SK-N-SH (cell line): ENCODE data around the gene MYH3. TPM values are rescaled to one million over a fixed set of nuclear protein-coding genes. Genes with fewer than 3 reads are reported as not detected.

Source experiments
- CTCF ChIA-PET: fragments of 300-600, 350-600 bp; formaldehyde crosslinking; extraction: SDS; loops from one replicate; lab custom pipeline; 2021; lab: Yijun Ruan, JAX
- POLR2A ChIA-PET: fragments of 350-600 bp; sonication (Branson Sonifier 250); formaldehyde crosslinking; extraction: SDS; loops from one replicate; lab custom pipeline; 2020; ENCODE audit warnings: antibody characterized with exemption, inconsistent platforms; lab: Yijun Ruan, JAX
- DNase-seq: peaks from one replicate; pipeline ENCODE4 v3.0.0; 2012
- H2AFZ ChIP-seq: fragments of 200-600 bp; sonication (generic); 2 replicates; pipeline ENCODE4 v1.8.1; 2016; ENCODE audit warnings: antibody characterized with exemption, mild to moderate bottlenecking, low read depth
- H3F3A ChIP-seq: fragments of 200-600 bp; sonication (generic); replicated peaks from 2 replicates; pipeline ENCODE3; 2016; ENCODE audit warnings: antibody characterized with exemption, mild to moderate bottlenecking; ENCODE audit not compliant: insufficient read depth
- H3K27ac ChIP-seq, 2 experiments: fragments of 200-500 bp in 1 of 2; fragments of 200-600 bp in 1 of 2; sonication (Bioruptor generic) in 1 of 2; sonication (generic), shearing (Covaris generic) in 1 of 2; 2 replicates each; pipeline versions ENCODE4 v1.5.1 to v1.6.1; 2014 to 2016; ENCODE audit warnings: low read depth in 2 of 2, inconsistent platforms in 1 of 2, low read length in 1 of 2, mild to moderate bottlenecking in 1 of 2, mixed read lengths in 1 of 2
- H3K27me3 ChIP-seq: fragments of 200-600 bp; sonication (generic), shearing (Covaris generic); 2 replicates; pipeline ENCODE4 v1.6.1; 2016; ENCODE audit warnings: mixed run types; ENCODE audit not compliant: insufficient read depth
- H3K36me3 ChIP-seq, 2 experiments: fragments of 200-500 bp in 1 of 2; fragments of 200-600 bp in 1 of 2; sonication (Bioruptor generic) in 1 of 2; sonication (generic) in 1 of 2; replicated peaks in 1 of 2; 2 replicates each; pipeline versions ENCODE3 to v1.5.1; 2014 to 2016; ENCODE audit warnings: low read length in 1 of 2, mild to moderate bottlenecking in 1 of 2; ENCODE audit not compliant: insufficient read depth in 2 of 2, control insufficient read depth in 1 of 2
- H3K4me1 ChIP-seq, 2 experiments: fragments of 200-500 bp in 1 of 2; fragments of 200-600 bp in 1 of 2; sonication (Bioruptor generic) in 1 of 2; sonication (generic), shearing (Covaris generic) in 1 of 2; 2 replicates each; pipeline versions ENCODE4 v1.5.1 to v1.6.1; 2014 to 2016; ENCODE audit warnings: low read depth in 1 of 2, low read length in 1 of 2, mixed run types in 1 of 2; ENCODE audit not compliant: insufficient read depth in 2 of 2, control insufficient read depth in 1 of 2
- H3K4me2 ChIP-seq: fragments of 200-600 bp; sonication (generic), shearing (Covaris generic); 2 replicates; pipeline ENCODE4 v1.6.1; 2017; ENCODE audit warnings: mixed run types
- H3K4me3 ChIP-seq, 2 experiments: fragments of 200-500 bp in 1 of 2; fragments of 200-600 bp in 1 of 2; sonication (Bioruptor generic) in 1 of 2; sonication (generic), shearing (Covaris generic) in 1 of 2; 2 replicates each; pipeline versions ENCODE4 v1.5.1 to v1.8.1; 2014 to 2016; ENCODE audit warnings: low read depth in 2 of 2, inconsistent platforms in 1 of 2, low read length in 1 of 2, mild to moderate bottlenecking in 1 of 2, mixed read lengths in 1 of 2, moderate library complexity in 1 of 2
- H3K79me2 ChIP-seq: fragments of 200-600 bp; sonication (generic); 2 replicates; pipeline ENCODE4 v1.8.1; 2017; ENCODE audit warnings: mild to moderate bottlenecking; ENCODE audit not compliant: insufficient read depth
- H3K9ac ChIP-seq: fragments of 200-600 bp; sonication (generic); 2 replicates; pipeline ENCODE4 v1.6.1; 2017; ENCODE audit warnings: mixed run types
- H3K9me2 ChIP-seq: fragments of 200-600 bp; sonication (generic); 2 replicates; pipeline ENCODE4 v1.6.1; 2017; ENCODE audit warnings: mixed run types
- H3K9me3 ChIP-seq: fragments of 200-600 bp; sonication (generic); 2 replicates; pipeline ENCODE4 v1.6.1; 2017; ENCODE audit warnings: mixed run types, mild to moderate bottlenecking, moderate library complexity
- H4K20me1 ChIP-seq: fragments of 200-600 bp; sonication (generic); 2 replicates; pipeline ENCODE4 v1.6.1; 2017; ENCODE audit warnings: mild to moderate bottlenecking, mixed run types; ENCODE audit not compliant: insufficient read depth
- ELF1 ChIP-seq: IDR thresholded peaks from 2 replicates; pipeline ENCODE4 v1.4.0; 2012
- EP300 ChIP-seq, 2 experiments: IDR thresholded peaks; 2 replicates each; pipeline versions ENCODE4 v1.4.0 to v1.6.1; 2012; ENCODE audit warnings: borderline replicate concordance in 1 of 2, low read depth in 1 of 2, low read length in 1 of 2
- EZH2phosphoT487 ChIP-seq: fragments of 200-600 bp; sonication (generic); IDR thresholded peaks from 2 replicates; pipeline ENCODE4 v1.6.1; 2017; ENCODE audit warnings: low read depth, mixed run types, mild to moderate bottlenecking, antibody characterized with exemption, moderate library complexity, borderline replicate concordance
- FOSL2 ChIP-seq: IDR thresholded peaks from 2 replicates; pipeline ENCODE4 v1.4.0; 2012; ENCODE audit warnings: low read depth, mild to moderate bottlenecking, moderate library complexity, borderline replicate concordance
- GABPA ChIP-seq: IDR thresholded peaks from 2 replicates; pipeline ENCODE4 v1.4.0; 2012; ENCODE audit warnings: low read depth, mild to moderate bottlenecking
- MEF2A ChIP-seq: IDR thresholded peaks from 2 replicates; pipeline ENCODE4 v1.4.0; 2012; ENCODE audit warnings: low read depth, borderline replicate concordance
- SIN3A ChIP-seq: IDR thresholded peaks from 2 replicates; pipeline ENCODE4 v1.6.1; 2012; ENCODE audit warnings: low read depth, mild to moderate bottlenecking, low read length, moderate library complexity, borderline replicate concordance
- TCF12 ChIP-seq: IDR thresholded peaks from 2 replicates; pipeline ENCODE4 v1.4.0; 2012
- WGBS: methylation state at CpG from one replicate; pipeline ENCODE4 v1.1.6; 2017; ENCODE audit warnings: low lambda C conversion rate; 5-methylcytosine and 5-hydroxymethylcytosine counted together
- polyA plus RNA-seq, 3 experiments: library from polyadenylated mRNA; depleted of rRNA; stranded (reverse); fragments of >200 nt; gene quantifications; 2 replicates each; pipeline ENCODE4 v1.2.3, GENCODE V29; 2012
- TF ChIP-seq, protein P1 (sequence below): IDR thresholded peaks from 2 replicates; pipeline ENCODE4 v1.4.0; 2012; ENCODE audit warnings: low read depth, borderline replicate concordance
- TF ChIP-seq, protein P2 (sequence below): fragments of 150-350 bp; IDR thresholded peaks from 2 replicates; pipeline ENCODE4 v1.6.1; 2016; ENCODE audit warnings: mild to moderate bottlenecking, low read depth, low read length
- TF ChIP-seq, protein P3 (sequence below): IDR thresholded peaks from 2 replicates; pipeline ENCODE4 v1.4.0; 2012; ENCODE audit warnings: low read depth
- TF ChIP-seq, protein P4 (sequence below): IDR thresholded peaks from 2 replicates; pipeline ENCODE4 v1.4.0; 2012; ENCODE audit warnings: low read depth, borderline replicate concordance
- TF ChIP-seq, protein P5 (sequence below): fragments of 150-350 bp; IDR thresholded peaks from 2 replicates; pipeline ENCODE4 v1.6.1; 2017; ENCODE audit warnings: antibody characterized with exemption, low read length, low read depth, borderline replicate concordance
- TF ChIP-seq, protein P6 (sequence below): IDR thresholded peaks from 2 replicates; pipeline ENCODE4 v1.6.1; 2012; ENCODE audit warnings: mild to moderate bottlenecking, low read depth, low read length, moderate library complexity
- TF ChIP-seq, protein P7 (sequence below): IDR thresholded peaks from 2 replicates; pipeline ENCODE4; 2012

Gene MYH3
- polyA plus RNA-seq, 1 of the 3 experiments (the other 2 are of a cell fraction), result 2.7 TPM

DNA sequence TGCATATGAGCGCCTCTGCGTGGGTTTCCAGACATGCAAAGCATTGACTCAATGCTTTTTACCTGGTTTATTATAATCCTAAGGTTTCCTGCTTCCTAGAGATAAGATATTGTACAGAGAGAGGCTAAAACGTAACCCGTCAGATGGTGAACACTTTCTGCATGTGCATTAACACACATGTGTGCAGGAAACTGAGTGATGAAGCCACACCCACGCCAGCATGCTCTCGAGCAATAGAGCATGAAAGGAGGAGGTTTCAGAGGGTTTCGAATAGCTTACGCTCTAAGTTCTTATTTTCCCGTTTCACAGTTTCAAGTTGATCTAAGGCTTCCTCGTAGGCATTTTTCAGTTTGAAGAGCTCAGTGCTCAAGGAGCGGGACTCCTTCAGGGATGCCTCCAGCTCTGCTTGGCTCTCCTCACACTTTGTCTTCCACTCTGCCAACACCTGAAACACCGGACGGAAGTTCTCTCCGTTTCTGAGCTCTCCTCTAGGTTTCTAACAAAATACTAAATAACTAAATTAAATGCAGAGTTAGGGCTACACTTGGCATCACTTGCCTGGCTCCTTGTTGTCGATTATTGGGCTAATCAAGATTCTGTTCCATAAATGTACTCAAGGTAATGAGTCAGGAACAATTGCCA lies 23.2 kb downstream of the MYH3 start:
- DNase-seq, result no peak
- no peak overlapping the region for H2AFZ ChIP-seq
- H4K20me1 ChIP-seq, result no peaks in the 10 kb centered on the region
- H3K36me3 ChIP-seq, result peaks cover 0 to 5% of the 10 kb centered on the region in 2 experiments
- TF ChIP-seq EZH2phosphoT487, result no peak
- H3K9me3 ChIP-seq, result no peaks in the 10 kb centered on the region
- H3K4me1 ChIP-seq, result no peaks in the 10 kb centered on the region
- no peaks in the 10 kb centered on the region for H3K79me2 ChIP-seq
- H3K4me3 ChIP-seq, result no peak overlapping the region
- CTCF ChIA-PET, result interaction anchor here (8.6 to 10.1 kb wide), 2 partner anchors 12 to 15 kb away, joined by 104 to 155 read pairs; no protein-coding TSS in a partner anchor
- H3K9me2 ChIP-seq, result no peaks in the 10 kb centered on the region
- no peaks in the 10 kb centered on the region for H3K27me3 ChIP-seq
- H3K9ac ChIP-seq, result no peak overlapping the region
- no peaks in the 10 kb centered on the region for H3F3A ChIP-seq
- POLR2A ChIA-PET, result no interaction called here
- H3K4me2 ChIP-seq, result no peak overlapping the region
- H3K27ac ChIP-seq, result no peak overlapping the region
- 85% methylated on average over 15 of the region's 15 CpGs for WGBS

DNA sequence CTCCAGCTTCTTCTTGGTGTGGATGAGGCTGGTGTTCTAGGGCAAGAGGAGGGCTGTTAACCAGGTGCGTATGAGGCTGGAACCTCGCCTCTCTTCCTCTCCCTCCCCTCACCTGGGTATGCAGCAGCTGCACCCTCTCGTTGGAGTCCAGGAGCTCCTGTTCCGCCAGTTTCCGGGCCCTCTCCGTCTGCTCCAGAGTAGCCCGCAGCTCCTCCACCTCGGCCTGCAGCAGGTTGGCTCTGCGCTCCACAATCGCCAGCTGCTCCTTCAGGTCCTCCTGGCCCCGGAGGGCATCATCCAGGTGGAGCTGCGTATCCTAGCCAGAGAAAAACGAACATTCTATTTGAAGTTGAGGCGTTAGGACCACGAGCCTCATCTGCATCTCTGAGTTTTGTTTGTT lies 25.4 kb downstream of the MYH3 start:
- Histone ChIP-seq H3K9me2 (no peaks in the 10 kb centered on the region), H3K4me1 (no peaks in the 10 kb centered on the region), H3K4me3 (no peak overlapping the region), H3K36me3 (peaks cover 0 to 2% of the 10 kb centered on the region in 2 experiments), H2AFZ (no peak overlapping the region), H3K79me2 (no peaks in the 10 kb centered on the region), H3K9ac (no peak overlapping the region), H3K27ac (no peak overlapping the region)
- ChIA-PET CTCF (interaction anchor here (0.6 to 10.1 kb wide), 10 partner anchors 9 to 244 kb away, joined by 3 to 155 read pairs (median 4); no protein-coding TSS in a partner anchor), POLR2A (no interaction called here)
- TF ChIP-seq GABPA, result no peak
- TF ChIP-seq, protein P1, sequence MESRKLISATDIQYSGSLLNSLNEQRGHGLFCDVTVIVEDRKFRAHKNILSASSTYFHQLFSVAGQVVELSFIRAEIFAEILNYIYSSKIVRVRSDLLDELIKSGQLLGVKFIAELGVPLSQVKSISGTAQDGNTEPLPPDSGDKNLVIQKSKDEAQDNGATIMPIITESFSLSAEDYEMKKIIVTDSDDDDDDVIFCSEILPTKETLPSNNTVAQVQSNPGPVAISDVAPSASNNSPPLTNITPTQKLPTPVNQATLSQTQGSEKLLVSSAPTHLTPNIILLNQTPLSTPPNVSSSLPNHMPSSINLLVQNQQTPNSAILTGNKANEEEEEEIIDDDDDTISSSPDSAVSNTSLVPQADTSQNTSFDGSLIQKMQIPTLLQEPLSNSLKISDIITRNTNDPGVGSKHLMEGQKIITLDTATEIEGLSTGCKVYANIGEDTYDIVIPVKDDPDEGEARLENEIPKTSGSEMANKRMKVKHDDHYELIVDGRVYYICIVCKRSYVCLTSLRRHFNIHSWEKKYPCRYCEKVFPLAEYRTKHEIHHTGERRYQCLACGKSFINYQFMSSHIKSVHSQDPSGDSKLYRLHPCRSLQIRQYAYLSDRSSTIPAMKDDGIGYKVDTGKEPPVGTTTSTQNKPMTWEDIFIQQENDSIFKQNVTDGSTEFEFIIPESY, result no peak
- no peak for TF ChIP-seq TCF12
- TF ChIP-seq, protein P2, sequence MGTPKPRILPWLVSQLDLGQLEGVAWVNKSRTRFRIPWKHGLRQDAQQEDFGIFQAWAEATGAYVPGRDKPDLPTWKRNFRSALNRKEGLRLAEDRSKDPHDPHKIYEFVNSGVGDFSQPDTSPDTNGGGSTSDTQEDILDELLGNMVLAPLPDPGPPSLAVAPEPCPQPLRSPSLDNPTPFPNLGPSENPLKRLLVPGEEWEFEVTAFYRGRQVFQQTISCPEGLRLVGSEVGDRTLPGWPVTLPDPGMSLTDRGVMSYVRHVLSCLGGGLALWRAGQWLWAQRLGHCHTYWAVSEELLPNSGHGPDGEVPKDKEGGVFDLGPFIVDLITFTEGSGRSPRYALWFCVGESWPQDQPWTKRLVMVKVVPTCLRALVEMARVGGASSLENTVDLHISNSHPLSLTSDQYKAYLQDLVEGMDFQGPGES, result no peak
- TF ChIP-seq, protein P3, sequence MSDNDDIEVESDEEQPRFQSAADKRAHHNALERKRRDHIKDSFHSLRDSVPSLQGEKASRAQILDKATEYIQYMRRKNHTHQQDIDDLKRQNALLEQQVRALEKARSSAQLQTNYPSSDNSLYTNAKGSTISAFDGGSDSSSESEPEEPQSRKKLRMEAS, result no peak
- no peak for TF ChIP-seq SIN3A
- no peak for TF ChIP-seq ELF1
- no peak for TF ChIP-seq EP300 (IDR thresholded peaks at IDR 0.05; ENCODE audit: borderline replicate concordance in 1 of 2, low read depth in 1 of 2, low read length in 1 of 2)
- TF ChIP-seq, protein P4, sequence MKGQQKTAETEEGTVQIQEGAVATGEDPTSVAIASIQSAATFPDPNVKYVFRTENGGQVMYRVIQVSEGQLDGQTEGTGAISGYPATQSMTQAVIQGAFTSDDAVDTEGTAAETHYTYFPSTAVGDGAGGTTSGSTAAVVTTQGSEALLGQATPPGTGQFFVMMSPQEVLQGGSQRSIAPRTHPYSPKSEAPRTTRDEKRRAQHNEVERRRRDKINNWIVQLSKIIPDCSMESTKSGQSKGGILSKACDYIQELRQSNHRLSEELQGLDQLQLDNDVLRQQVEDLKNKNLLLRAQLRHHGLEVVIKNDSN, result no peak
- TF ChIP-seq, protein P5, sequence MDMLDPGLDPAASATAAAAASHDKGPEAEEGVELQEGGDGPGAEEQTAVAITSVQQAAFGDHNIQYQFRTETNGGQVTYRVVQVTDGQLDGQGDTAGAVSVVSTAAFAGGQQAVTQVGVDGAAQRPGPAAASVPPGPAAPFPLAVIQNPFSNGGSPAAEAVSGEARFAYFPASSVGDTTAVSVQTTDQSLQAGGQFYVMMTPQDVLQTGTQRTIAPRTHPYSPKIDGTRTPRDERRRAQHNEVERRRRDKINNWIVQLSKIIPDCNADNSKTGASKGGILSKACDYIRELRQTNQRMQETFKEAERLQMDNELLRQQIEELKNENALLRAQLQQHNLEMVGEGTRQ, result no peak
- TF ChIP-seq, protein P6, sequence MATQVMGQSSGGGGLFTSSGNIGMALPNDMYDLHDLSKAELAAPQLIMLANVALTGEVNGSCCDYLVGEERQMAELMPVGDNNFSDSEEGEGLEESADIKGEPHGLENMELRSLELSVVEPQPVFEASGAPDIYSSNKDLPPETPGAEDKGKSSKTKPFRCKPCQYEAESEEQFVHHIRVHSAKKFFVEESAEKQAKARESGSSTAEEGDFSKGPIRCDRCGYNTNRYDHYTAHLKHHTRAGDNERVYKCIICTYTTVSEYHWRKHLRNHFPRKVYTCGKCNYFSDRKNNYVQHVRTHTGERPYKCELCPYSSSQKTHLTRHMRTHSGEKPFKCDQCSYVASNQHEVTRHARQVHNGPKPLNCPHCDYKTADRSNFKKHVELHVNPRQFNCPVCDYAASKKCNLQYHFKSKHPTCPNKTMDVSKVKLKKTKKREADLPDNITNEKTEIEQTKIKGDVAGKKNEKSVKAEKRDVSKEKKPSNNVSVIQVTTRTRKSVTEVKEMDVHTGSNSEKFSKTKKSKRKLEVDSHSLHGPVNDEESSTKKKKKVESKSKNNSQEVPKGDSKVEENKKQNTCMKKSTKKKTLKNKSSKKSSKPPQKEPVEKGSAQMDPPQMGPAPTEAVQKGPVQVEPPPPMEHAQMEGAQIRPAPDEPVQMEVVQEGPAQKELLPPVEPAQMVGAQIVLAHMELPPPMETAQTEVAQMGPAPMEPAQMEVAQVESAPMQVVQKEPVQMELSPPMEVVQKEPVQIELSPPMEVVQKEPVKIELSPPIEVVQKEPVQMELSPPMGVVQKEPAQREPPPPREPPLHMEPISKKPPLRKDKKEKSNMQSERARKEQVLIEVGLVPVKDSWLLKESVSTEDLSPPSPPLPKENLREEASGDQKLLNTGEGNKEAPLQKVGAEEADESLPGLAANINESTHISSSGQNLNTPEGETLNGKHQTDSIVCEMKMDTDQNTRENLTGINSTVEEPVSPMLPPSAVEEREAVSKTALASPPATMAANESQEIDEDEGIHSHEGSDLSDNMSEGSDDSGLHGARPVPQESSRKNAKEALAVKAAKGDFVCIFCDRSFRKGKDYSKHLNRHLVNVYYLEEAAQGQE, result no peak
- TF ChIP-seq FOSL2, result no peak
- TF ChIP-seq MEF2A, result no peak
- TF ChIP-seq, protein P7, sequence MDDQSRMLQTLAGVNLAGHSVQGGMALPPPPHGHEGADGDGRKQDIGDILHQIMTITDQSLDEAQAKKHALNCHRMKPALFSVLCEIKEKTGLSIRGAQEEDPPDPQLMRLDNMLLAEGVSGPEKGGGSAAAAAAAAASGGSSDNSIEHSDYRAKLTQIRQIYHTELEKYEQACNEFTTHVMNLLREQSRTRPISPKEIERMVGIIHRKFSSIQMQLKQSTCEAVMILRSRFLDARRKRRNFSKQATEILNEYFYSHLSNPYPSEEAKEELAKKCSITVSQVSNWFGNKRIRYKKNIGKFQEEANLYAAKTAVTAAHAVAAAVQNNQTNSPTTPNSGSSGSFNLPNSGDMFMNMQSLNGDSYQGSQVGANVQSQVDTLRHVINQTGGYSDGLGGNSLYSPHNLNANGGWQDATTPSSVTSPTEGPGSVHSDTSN, result no peak
- TF ChIP-seq, all 33 proteins: peak for 0
- no peak for DNase-seq
- Histone ChIP-seq H3K27me3 (no peaks in the 10 kb centered on the region), H3K4me2 (no peak overlapping the region), H3F3A (no peaks in the 10 kb centered on the region), H3K9me3 (no peaks in the 10 kb centered on the region), H4K20me1 (no peaks in the 10 kb centered on the region)
- 80% methylated on average over 14 of the region's 15 CpGs for WGBS
